BJ (cell line): ENCODE data around the gene NOC2L. TPM values are rescaled to one million over a fixed set of nuclear protein-coding genes. Genes with fewer than 3 reads are reported as not detected.
"Not testable (repeated sequence)": the region's sequence is repeated elsewhere in the genome, so short reads cannot be mapped to it uniquely, and the experiment has no call there.

ENCODE experiments used
- CTCF ChIA-PET: fragments of 350-600 bp; formaldehyde crosslinking; extraction: SDS; loops from one replicate; lab custom pipeline; 2021; ENCODE audit warnings: antibody characterized with exemption, inconsistent platforms; lab: Yijun Ruan, JAX
- POLR2A ChIA-PET: fragments of 300-600 bp; sonication (Branson Sonifier 250); formaldehyde crosslinking; extraction: SDS; loops from one replicate; lab custom pipeline; 2021; ENCODE audit warnings: antibody characterized with exemption; lab: Charles Lee
- DNase-seq: peaks from one replicate; pipeline ENCODE4 v3.0.0-alpha.2; 2011; ENCODE audit warnings: low read depth
- H3K27me3 ChIP-seq: 2 replicates; pipeline ENCODE4 v1.6.0; 2011; ENCODE audit warnings: low read length; ENCODE audit not compliant: control insufficient read depth, insufficient read depth
- H3K36me3 ChIP-seq: 2 replicates; pipeline ENCODE4 v1.5.1; 2011; ENCODE audit warnings: low read length; ENCODE audit not compliant: control insufficient read depth, insufficient read depth
- H3K4me3 ChIP-seq: 2 replicates; pipeline ENCODE4 v1.5.1; 2011; ENCODE audit warnings: low read depth, mild to moderate bottlenecking, control low read depth, low read length
- polyA plus RNA-seq: library from polyadenylated mRNA; depleted of rRNA; stranded (reverse); fragments of >200 nt; gene quantifications from 2 replicates; pipeline ENCODE4 v1.2.3, GENCODE V29; 2011; rRNA removed
- small RNA-seq: library from RNA; depleted of rRNA; stranded (forward); fragments of <200 nt; gene quantifications from one replicate; pipeline ENCODE3, GENCODE V24; 2012; ENCODE audit warnings: low replicate concordance, low read depth; ENCODE audit not compliant: insufficient read length
- TF ChIP-seq, protein P1 (sequence below): IDR thresholded peaks from 2 replicates; pipeline ENCODE4 v1.5.1; 2011; ENCODE audit warnings: low read depth, mild to moderate bottlenecking, control low read depth, inconsistent platforms, low read length, moderate library complexity; ENCODE audit not compliant: insufficient read depth

The NOC2L gene
- polyA plus RNA-seq, 1 experiment: 49.7 TPM

DNA sequence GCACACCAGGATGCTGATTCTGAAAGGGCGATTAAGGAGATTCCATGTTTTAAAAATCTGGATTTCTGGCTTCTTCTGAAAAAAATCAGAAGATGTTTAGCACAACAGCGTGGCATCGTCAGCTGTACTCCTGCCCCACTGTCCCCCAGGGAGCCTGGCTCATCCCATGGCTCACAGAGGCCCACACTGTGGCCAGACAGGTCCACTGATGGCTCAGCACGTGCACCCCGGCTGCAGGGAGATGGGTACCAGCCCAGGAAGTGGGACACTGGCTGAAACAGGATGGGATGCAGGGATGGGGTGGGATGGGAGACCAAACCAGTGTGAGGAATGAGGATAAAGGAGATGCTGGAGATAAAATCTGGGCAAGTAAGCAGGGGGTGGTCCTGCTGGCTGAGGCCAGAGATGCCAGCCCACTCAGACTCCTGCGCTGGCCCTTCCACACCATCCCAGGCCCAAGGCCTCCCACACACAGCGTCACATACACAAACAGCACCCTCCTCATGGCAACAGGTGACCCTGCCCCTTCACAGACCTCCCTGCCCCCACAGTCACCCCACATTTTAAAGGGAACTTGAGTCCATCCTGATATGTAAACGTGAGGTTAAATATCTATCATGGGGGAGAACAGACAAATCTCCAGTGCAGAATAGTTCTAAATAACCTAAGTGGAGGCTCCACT is 59.3 kb downstream of the NOC2L start:
- peaks cover 6% of the 10 kb centered on the region; the same call in 1 of the 2 replicates for H3K27me3 ChIP-seq
- H3K36me3 ChIP-seq: no peaks in the 10 kb centered on the region
- no peak for DNase-seq
- no peak overlapping the region for H3K4me3 ChIP-seq
- TF ChIP-seq, protein P1, sequence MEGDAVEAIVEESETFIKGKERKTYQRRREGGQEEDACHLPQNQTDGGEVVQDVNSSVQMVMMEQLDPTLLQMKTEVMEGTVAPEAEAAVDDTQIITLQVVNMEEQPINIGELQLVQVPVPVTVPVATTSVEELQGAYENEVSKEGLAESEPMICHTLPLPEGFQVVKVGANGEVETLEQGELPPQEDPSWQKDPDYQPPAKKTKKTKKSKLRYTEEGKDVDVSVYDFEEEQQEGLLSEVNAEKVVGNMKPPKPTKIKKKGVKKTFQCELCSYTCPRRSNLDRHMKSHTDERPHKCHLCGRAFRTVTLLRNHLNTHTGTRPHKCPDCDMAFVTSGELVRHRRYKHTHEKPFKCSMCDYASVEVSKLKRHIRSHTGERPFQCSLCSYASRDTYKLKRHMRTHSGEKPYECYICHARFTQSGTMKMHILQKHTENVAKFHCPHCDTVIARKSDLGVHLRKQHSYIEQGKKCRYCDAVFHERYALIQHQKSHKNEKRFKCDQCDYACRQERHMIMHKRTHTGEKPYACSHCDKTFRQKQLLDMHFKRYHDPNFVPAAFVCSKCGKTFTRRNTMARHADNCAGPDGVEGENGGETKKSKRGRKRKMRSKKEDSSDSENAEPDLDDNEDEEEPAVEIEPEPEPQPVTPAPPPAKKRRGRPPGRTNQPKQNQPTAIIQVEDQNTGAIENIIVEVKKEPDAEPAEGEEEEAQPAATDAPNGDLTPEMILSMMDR: no peak
- ChIA-PET POLR2A (no interaction called here), CTCF (no interaction called here)

GRCh38 chr1:897951-898350 is 61.1 kb downstream of the NOC2L start:
- DNase-seq, POLR2A ChIA-PET, H3K36me3 ChIP-seq, H3K4me3 ChIP-seq, H3K27me3 ChIP-seq: not testable (repeated sequence)
- CTCF ChIA-PET: interaction anchor here (0.9 kb wide), 1 partner anchor 40 kb away, joined by 3 read pairs; no protein-coding TSS in a partner anchor

- TF ChIP-seq, protein P1: no peak
- Histone ChIP-seq H3K27me3 (peaks cover 8% of the 10 kb centered on the region; the same call in 1 of the 2 replicates), H3K4me3 (no peak overlapping the region), H3K36me3 (no peaks in the 10 kb centered on the region)
- CTCF ChIA-PET: no interaction called here
- POLR2A ChIA-PET: no interaction called here
- no peak for DNase-seq
These were observed 61.8 kb downstream of the NOC2L start for GRCh38 chr1:897226-897625.

Small RNAs within 50 kb of the gene (small RNA-seq; reads per million reads assigned to genes)
- gene AL645608.3 (not detected), gene AL645608.4 (not detected)

Other genes starting within 250 kb of the NOC2L start
- gene SAMD11, start 35.3 kb downstream of the NOC2L start, polyA plus RNA-seq: 6.3 and 10.0 TPM in 2 replicates
- 6.7 and 14.7 TPM in 2 replicates for gene KLHL17, start 1.3 kb upstream of the NOC2L start, polyA plus RNA-seq
- 0.48 and 0.88 TPM in 2 replicates for gene PLEKHN1, start 7.2 kb upstream of the NOC2L start, polyA plus RNA-seq
- not detected in 2 replicates for gene PERM1, start 22.8 kb upstream of the NOC2L start, polyA plus RNA-seq
- 5.6 and 10.8 TPM in 2 replicates for gene HES4, start 40.8 kb upstream of the NOC2L start, polyA plus RNA-seq
- 73.0 and 86.8 TPM in 2 replicates for gene ISG15, start 54.2 kb upstream of the NOC2L start, polyA plus RNA-seq
- 32.7 and 41.2 TPM in 2 replicates for gene AGRN, start 60.9 kb upstream of the NOC2L start, polyA plus RNA-seq
- not detected in 2 replicates for gene RNF223, start 115.0 kb upstream of the NOC2L start, polyA plus RNA-seq
- 4.3 and 8.9 TPM in 2 replicates for gene C1orf159, start 156.8 kb upstream of the NOC2L start, polyA plus RNA-seq
- gene TTLL10, start 214.6 kb upstream of the NOC2L start, polyA plus RNA-seq: not detected in 2 replicates
- 0.40 TPM in 1 of 2 replicates, not detected in the other for gene TNFRSF18, start 247.3 kb upstream of the NOC2L start, polyA plus RNA-seq